Activated CD4-positive, alpha-beta T cell treated with anti-CD3 and anti-CD28 coated beads, Interleukin-10, Interleukin-2, amounts not matched to agents 100 ng/mL and 50 ng/mL, durations not matched to agents 16 hours and 8 hours (primary cell): ENCODE data around the gene TACC3.
"Not testable (repeated sequence)": the region's sequence is repeated elsewhere in the genome, so short reads cannot be mapped to it uniquely, and the experiment has no call there.

Experiments used
- DNase-seq: peaks from one replicate; pipeline ENCODE4 v3.0.0-alpha.2; 2020

TACC3 gene

GRCh38 chr4:1721003-1721665 is at the start of gene TACC3, which contains the start of gene TMEM129:
TSS of gene TACC3 (plus strand) at chr4:1721521. CDS start at chr4:1723422, 1,901 bp downstream.
TSS of gene TMEM129 (minus strand) at chr4:1721323. CDS start at chr4:1720837, 486 bp downstream.
- peak; percentile 97 for DNase-seq

GRCh38 chr4:1673671-1674070 is 47.6 kb upstream of the TACC3 start:
- DNase-seq = no peak

DNA sequence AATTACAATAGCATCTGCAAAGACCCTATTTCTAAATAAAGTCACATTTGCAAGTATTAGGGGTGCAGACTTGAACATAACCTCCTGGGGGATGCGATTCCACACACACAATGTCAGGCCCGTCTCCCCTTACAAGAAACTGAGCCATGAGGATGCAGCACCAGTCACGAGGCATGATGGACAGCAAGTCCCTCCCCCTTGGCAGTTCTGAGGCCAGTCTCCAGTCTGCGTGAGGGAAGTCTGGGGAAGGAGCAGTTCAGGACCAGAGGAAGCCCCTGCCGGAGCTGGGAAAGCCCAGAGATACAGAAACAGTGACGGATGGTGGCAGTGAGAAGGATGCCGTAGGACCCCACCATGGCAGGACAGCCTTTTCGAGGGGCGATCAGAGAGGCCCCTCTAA is 46.6 kb upstream of the TACC3 start:
- no peak for DNase-seq

DNA sequence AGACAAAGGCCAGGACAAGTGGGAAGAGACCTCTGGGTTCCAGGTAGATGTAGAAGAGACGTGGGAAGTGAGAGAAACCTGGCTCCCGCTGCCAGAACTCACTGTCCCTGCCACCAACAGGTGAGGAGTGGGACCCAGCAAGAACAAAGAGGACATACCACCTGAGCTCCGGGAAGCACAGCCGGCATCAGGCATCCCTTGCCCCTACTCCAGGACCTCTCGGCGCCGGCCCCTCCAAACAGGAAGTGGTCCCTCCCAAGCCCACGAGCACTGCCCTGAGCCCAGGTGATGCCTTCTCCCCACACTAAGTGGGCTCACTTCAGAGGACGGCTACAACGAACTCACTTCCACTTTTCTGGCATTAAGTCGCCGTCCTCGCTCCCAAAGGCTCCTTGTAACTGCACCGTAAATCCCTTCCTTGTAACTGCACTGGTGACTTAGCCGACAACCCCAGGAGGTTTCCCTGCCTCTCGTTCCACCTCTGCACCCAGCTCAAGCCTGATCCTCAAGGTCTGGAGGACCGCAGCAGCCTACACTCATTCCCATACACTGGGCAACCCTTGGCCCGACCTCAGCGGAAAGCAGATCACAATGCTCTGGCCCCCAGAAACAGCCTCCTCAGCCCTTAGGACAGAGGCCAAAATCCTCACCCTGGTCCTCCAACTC is 46.1 kb upstream of the TACC3 start:
- DNase-seq = no peak

- no peak for DNase-seq
These were observed 45.6 kb upstream of the TACC3 start for GRCh38 chr4:1675802-1676137.

GRCh38 chr4:1676605-1677525 is 44.5 kb upstream of the TACC3 start:
- DNase-seq = no peak

DNA sequence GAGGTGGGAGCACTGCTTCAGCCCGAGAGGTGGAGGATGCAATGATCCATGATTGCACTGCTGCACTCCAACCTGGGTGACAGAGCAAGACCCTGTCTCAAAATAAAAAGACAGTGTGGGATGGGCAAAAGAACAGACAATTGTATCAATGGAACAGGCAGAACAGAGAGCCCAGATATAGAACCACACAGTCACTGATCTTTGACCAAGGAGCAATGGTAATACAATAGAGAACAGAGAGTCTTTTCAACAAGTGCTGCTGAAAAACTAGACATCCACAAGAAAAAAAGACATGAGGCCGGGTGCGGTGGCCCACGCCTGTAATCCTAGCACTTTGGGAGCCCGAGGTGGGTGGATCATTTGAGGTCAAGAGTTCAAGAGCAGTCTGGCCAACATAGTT is 43.1 kb upstream of the TACC3 start:
- DNase-seq = no peak

DNA sequence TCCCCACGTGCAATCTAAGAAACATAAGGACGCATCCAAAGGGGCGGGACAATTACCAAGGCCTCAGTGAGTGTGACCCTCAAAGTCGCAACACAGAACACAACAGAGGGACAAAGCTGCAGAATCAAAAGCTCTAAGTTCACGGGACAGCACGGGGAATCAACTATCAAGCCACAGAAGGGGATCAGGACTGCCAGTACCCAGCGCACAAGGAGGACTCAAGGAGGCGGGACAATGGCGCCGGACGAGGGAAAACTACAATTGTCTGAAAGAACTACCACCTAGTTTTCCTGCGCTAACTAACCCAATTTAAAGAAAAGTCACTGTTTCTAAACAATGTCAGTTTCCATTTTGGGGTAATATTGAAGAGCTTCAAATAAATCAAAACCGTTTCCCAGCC is 38.5 kb upstream of the TACC3 start:
- no peak for DNase-seq

- no peak for DNase-seq
These were observed 38.0 kb upstream of the TACC3 start for GRCh38 chr4:1683261-1683735.

DNA sequence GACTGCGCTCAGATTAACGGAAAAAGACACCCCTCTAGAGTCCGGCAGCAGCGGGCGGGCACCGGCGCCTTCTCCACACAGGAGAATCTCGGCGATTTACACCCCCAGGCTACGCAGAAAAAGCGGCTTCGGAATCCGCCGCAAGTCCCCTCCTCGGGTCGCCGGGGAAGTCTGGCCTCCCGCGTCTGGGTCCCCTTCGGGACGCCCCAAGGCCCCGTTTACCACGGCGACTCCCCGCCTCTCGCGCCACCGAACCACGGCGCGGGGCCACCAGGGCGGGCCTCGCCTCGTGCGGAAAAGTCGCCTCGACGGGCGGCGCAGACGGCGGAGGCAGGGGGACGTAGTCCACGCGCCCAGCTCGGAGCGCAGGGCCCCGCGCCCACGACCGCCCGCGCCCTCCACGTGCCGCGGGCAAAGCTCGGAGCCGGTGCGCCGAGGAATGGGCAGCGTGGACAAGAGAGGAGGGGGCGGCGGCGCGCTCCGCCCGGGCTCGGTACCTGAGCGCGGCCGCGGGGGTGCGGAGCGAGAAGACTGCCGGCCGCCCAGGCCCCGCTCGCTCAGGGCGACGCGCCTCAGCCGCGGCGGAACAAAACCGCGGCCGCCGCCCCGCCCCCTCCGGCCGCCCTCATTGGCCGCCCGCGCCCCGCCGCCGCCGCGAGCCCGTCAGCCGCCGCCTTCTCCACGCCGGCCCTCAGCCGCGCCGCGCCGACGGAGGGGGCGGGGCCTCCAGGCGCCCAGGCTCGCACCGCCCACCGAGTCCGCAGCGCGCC is 37.4 kb upstream of the TACC3 start, which contains the start of gene FAM53A:
Gene FAM53A (minus strand): TSS at position 578 of the 770 bp plus-strand sequence. CDS start 15,572 bp downstream, outside the sequence.
- peak; percentile 96 for DNase-seq

DNA sequence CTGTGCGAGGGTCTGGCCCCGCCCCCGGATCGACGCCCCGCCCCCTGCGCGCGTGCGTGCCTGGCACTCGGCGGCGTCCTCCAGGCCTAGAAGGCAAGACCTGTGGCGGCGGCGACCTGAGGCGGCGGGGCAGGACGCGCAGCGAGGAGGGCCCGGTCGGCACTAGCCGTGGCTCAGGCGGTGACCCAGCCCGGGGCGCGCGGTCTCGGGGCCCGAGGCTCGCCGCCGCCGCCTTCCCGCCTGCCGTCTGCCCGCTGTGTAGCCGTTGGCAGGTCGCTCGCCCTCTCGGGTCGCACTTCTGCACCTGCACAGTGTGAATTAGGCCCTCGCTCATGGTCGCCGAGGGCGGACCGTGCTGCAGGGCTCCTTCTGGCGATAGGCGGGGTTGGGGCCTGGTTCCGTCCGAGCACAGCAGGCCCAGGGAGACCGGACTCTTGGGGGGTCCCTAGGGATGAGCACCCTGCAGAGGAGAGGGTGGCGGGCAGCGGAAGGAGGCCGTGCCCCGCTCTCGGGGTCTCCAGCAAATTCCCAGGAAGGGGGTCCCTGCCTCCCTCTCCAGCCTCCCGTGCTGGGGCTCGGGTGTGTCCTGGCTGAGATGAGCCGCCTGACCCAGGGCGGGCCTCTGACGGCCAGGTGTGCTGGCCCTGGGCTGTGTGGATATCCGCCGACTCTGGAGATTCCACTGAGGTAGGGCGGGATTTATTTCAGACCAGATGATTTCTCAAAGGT is 36.7 kb upstream of the TACC3 start:
- no peak for DNase-seq

DNA sequence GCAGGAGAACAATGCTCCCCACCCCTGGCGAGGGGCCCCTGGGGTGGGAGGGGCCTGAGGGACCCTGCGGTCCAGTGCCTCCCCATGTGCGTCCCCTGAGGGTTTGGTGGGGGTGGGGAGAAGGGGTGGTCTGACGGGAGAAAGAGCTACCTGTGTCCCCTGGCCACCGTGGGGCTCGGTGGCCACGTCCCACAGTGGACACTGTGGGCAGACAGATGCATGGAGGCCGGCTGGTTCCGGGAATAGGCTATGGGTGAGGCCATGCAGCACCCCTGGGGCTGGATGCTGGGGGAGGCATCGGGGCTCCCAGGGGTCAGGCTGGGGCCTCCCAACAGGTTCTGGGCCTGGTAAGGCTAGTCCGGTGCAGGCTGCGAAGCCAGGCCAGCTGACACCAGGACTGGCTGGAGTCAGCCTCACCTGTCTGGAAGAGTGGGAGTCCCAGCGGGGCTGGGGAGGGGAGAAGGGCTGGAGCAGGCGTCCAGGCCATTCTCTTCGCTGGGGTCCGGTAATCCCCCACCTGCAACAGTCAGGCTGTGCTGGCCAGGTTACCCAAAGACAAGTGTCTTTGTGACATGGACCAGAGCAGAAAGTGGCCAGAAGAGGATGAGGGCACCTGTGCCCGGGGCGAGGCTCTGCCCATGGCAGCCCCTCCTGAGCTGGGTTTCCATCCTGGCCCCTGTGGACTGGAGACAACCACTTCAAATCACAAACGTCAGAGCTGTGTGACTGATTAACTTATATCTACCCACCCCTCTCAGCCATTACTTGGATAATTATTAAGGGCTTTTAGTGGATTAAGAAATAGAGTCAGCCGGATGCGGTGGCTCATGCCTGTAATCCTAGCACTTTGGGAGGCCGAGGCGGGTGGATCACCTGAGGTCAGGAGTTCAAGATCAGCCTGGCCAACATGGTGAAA is 35.8 kb upstream of the TACC3 start:
- DNase-seq = no peak

GRCh38 chr4:1686440-1687036 is 34.8 kb upstream of the TACC3 start:
- DNase-seq = no peak

DNA sequence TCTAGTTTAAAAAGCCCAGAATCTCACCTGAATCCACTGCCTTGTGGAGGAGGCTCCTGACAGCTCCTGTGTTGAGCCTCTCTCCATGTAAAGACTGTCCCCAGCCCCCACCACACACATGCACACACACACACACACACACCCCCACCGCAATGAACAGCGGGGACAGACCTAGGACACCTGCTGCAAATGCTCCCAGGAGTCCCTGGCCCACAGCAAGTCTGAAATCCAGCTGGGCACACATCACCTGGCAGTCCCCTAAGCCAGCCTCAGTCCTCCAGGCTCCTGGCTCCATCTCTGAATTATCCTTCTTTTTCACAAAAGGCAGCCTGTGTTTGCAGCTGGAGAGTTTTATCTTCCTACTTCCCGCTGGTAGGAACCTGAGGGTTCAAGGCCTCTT is 30.6 kb upstream of the TACC3 start:
- no peak for DNase-seq

GRCh38 chr4:1691737-1692373 is 29.5 kb upstream of the TACC3 start:
- DNase-seq = no peak

DNA sequence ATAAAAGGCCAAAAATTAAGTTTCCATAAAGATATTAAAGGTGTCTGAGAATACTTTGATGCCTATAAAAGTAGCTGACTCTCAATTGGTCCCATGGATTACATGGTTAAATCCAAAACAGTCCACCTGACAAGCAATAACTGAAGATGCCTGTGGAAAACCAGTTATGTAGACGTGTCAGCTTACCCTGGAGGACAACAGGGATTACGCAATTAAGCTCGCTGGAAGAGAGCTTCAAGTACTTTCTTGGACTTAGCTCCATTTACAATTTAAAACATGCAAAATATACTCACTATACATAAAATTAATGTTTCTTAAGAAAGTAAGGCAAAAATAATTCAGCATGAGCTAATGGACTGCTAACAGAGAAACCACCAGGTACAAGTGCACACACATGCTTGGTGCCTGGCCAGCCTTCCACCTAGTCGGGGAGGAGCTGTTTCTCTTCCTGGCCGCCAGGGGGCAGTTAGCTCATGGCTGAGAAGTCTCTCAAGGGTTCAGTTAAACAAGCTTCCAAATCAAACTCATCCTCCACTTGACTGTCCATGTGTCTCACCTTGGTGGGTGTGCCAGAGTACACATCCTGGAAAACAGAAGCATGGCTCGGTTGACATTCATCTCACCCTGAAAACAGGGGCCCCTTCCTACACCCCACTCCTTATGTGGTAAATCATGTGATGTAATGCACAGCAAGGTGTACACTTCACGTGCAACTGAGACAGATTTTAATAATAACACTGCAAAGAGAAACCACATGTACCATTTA is 28.0 kb upstream of the TACC3 start:
- DNase-seq = peak; percentile 82

DNA sequence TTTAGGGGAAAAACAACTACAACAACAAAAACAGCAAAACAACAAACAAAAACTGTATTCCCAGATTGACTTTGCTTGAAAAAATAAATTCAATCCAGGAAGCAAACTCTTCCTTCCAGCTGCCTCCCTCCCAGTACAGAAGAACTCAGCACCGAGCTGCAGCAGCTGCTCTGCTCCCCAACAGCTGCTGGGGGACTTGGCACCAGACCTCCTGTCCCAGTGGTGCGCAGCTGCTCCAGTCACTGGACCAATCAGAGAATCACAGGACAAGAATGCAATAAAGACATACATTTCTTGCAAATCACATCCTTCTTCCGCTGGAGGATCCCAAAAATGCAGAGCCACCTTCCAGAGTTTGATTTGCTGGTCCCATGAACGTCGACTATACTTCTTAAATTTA is 25.4 kb upstream of the TACC3 start:
- DNase-seq = no peak

DNA sequence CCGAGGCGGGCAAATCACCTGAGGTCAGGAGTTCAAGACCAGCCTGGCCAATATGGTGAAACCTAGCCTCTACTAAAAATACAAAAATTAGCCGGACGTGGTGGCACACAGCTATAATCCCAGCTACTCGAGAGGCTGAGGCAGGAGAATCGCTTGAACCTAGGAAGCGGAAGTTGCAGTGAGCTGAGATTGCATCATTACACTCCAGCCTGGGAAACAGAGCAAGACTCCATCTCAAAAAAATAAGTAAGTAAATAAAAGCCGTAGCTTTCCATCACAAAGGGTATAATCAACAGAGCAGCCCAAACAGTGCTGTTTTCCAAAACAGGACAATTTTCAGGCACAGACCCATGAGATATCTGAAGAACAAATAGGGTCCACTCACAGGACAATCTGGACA is 19.6 kb upstream of the TACC3 start:
- DNase-seq = not testable (repeated sequence)

DNA sequence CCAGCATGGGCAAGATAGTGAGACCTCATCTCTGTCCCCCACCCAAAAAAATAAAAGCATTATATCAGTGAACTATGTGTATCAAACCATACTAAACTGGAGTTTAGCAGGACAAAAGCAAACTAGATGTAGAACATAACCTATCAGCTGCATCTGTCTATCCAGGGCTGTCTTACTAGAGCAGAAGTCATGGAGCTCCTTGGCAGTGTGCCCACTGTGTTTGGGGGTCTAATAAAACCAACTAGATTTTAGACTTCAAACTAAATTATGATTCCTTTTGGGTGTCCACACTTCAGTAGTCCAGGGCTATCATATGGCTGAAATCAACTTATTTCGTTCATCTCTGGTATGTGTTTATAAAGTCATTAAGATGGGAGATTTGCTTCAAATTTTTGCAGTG is 17.5 kb upstream of the TACC3 start:
- no peak for DNase-seq
